Large intestine (tissue), 3 donors: ENCODE measurements around the gene PSMD3. TPM values are rescaled to one million over a fixed set of nuclear protein-coding genes. Genes with fewer than 3 reads are reported as not detected.
A peak's percentile ranks its signal among the peaks of the same experiment; 100 is the strongest.

ENCODE experiments used
- DNase-seq, 2 donors: peaks; one replicate each; pipeline versions ENCODE4 v3.0.0 to v3.0.0-alpha.2; 2013
- H3K27ac ChIP-seq: one replicate; pipeline ENCODE4 v1.5.1; 2013; ENCODE audit warnings: low read length
- H3K27me3 ChIP-seq: 2 replicates; pipeline ENCODE4 v1.6.1; 2013; ENCODE audit warnings: low read length; ENCODE audit not compliant: control insufficient read depth, insufficient read depth
- H3K36me3 ChIP-seq: 2 replicates; pipeline ENCODE4 v1.6.1; 2013; ENCODE audit warnings: low read length; ENCODE audit not compliant: control insufficient read depth, insufficient read depth
- H3K4me1 ChIP-seq: one replicate; pipeline ENCODE4 v1.6.1; 2013; ENCODE audit warnings: low read length; ENCODE audit not compliant: control insufficient read depth, insufficient read depth
- H3K4me3 ChIP-seq: one replicate; pipeline ENCODE4 v1.5.1; 2013; ENCODE audit warnings: low read length
- H3K9me3 ChIP-seq: one replicate; pipeline ENCODE4 v1.6.1; 2013; ENCODE audit warnings: mild to moderate bottlenecking, low read depth, low read length, moderate library complexity; ENCODE audit not compliant: control insufficient read depth
- WGBS: methylation state at CpG from one replicate; pipeline ENCODE4 v1.1.5; 2013; ENCODE audit warnings: low lambda C conversion rate; ENCODE audit not compliant: insufficient coverage; 5-methylcytosine and 5-hydroxymethylcytosine counted together
- polyA plus RNA-seq: library from polyadenylated mRNA; unstranded; fragments of 120-200 nt; gene quantifications from one replicate; pipeline ENCODE4 v1.2.1, GENCODE V29; 2013

Gene PSMD3
- polyA plus RNA-seq, 1 donor, result 73.3 TPM

- no CpG with 5 or more reads among the region's 9 CpGs for WGBS
- H3K36me3 ChIP-seq, result peaks cover 76% of the 10 kb centered on the region
These were observed 40.9 kb downstream of the PSMD3 start for GRCh38 chr17:40021451-40021971.

GRCh38 chr17:40022497-40022896, 41.9 kb downstream of the PSMD3 start:
- Histone ChIP-seq H3K27ac (no peak overlapping the region), H3K4me3 (no peak overlapping the region), H3K27me3 (no peaks in the 10 kb centered on the region), H3K9me3 (no peaks in the 10 kb centered on the region), H3K36me3 (peaks cover 85% of the 10 kb centered on the region), H3K4me1 (peaks cover 2% of the 10 kb centered on the region)
- DNase-seq, result no peak
- WGBS, result no CpG with 5 or more reads among the region's 9 CpGs

More at GRCh38 chr17:40021451-40021971, 40.9 kb downstream of the PSMD3 start:
- no peak overlapping the region for H3K4me3 ChIP-seq
- DNase-seq, result no peak
- H3K9me3 ChIP-seq, result no peaks in the 10 kb centered on the region
- H3K27ac ChIP-seq, result no peak overlapping the region
- H3K4me1 ChIP-seq, result no peaks in the 10 kb centered on the region
- H3K27me3 ChIP-seq, result no peaks in the 10 kb centered on the region

- peaks cover 86% of the 10 kb centered on the region for H3K36me3 ChIP-seq
- no peak overlapping the region for H3K4me3 ChIP-seq
- H3K27me3 ChIP-seq, result no peaks in the 10 kb centered on the region
- H3K27ac ChIP-seq, result no peak overlapping the region
- peaks cover 2% of the 10 kb centered on the region for H3K4me1 ChIP-seq
- H3K9me3 ChIP-seq, result no peaks in the 10 kb centered on the region
- no peak for DNase-seq
- WGBS, result no CpG with 5 or more reads among the region's 19 CpGs
These were observed 42.4 kb downstream of the PSMD3 start for GRCh38 chr17:40022961-40023541.

- Histone ChIP-seq H3K9me3 (no peaks in the 10 kb centered on the region), H3K36me3 (peaks cover 90% of the 10 kb centered on the region), H3K27me3 (no peaks in the 10 kb centered on the region), H3K27ac (no peak overlapping the region), H3K4me1 (peaks cover 2% of the 10 kb centered on the region), H3K4me3 (no peak overlapping the region)
- no peak for DNase-seq
- WGBS, result 100% methylated on average over 1 of the region's 10 CpGs
These were observed 43.1 kb downstream of the PSMD3 start for GRCh38 chr17:40023590-40024292.

- no peak for DNase-seq
- Histone ChIP-seq H3K27me3 (no peaks in the 10 kb centered on the region), H3K36me3 (peaks cover 90% of the 10 kb centered on the region), H3K27ac (no peak overlapping the region), H3K9me3 (no peaks in the 10 kb centered on the region), H3K4me3 (no peak overlapping the region), H3K4me1 (peaks cover 2% of the 10 kb centered on the region)
- WGBS, result no CpG with 5 or more reads among the region's 8 CpGs
These were observed 44.3 kb downstream of the PSMD3 start for GRCh38 chr17:40024901-40025300.

- Histone ChIP-seq H3K9me3 (no peaks in the 10 kb centered on the region), H3K36me3 (peaks cover 90% of the 10 kb centered on the region), H3K27me3 (no peaks in the 10 kb centered on the region), H3K27ac (no peak overlapping the region), H3K4me3 (no peak overlapping the region), H3K4me1 (peaks cover 2% of the 10 kb centered on the region)
- no peak for DNase-seq
- WGBS, result no CpG with 5 or more reads among the region's 2 CpGs
These were observed 45.0 kb downstream of the PSMD3 start for GRCh38 chr17:40025559-40025958.

GRCh38 chr17:40025991-40026815, 45.6 kb downstream of the PSMD3 start:
- peaks cover 92% of the 10 kb centered on the region for H3K36me3 ChIP-seq
- no peaks in the 10 kb centered on the region for H3K27me3 ChIP-seq
- H3K4me3 ChIP-seq, result no peak overlapping the region
- H3K4me1 ChIP-seq, result peaks cover 2% of the 10 kb centered on the region
- H3K27ac ChIP-seq, result no peak overlapping the region
- 83% methylated on average over 1 of the region's 22 CpGs for WGBS
- DNase-seq, result no peak
- no peaks in the 10 kb centered on the region for H3K9me3 ChIP-seq

GRCh38 chr17:40026816-40027613, 46.4 kb downstream of the PSMD3 start:
- Histone ChIP-seq H3K4me1 (peaks cover 2% of the 10 kb centered on the region), H3K27ac (no peak overlapping the region), H3K9me3 (no peaks in the 10 kb centered on the region), H3K27me3 (no peaks in the 10 kb centered on the region), H3K36me3 (peaks cover 92% of the 10 kb centered on the region), H3K4me3 (no peak overlapping the region)
- no CpG with 5 or more reads among the region's 33 CpGs for WGBS
- DNase-seq, result peak; percentile 64 to 66

- Histone ChIP-seq H3K4me3 (no peak overlapping the region), H3K4me1 (peaks cover 2% of the 10 kb centered on the region), H3K36me3 (peaks cover 92% of the 10 kb centered on the region), H3K27ac (no peak overlapping the region), H3K27me3 (no peaks in the 10 kb centered on the region), H3K9me3 (no peaks in the 10 kb centered on the region)
- no peak for DNase-seq
- no CpG with 5 or more reads among the region's 5 CpGs for WGBS
These were observed 47.0 kb downstream of the PSMD3 start for GRCh38 chr17:40027614-40028012.

- H3K27ac ChIP-seq, result no peak overlapping the region
- peaks cover 2% of the 10 kb centered on the region for H3K4me1 ChIP-seq
- no peak for DNase-seq
- H3K9me3 ChIP-seq, result no peaks in the 10 kb centered on the region
- peaks cover 93% of the 10 kb centered on the region for H3K36me3 ChIP-seq
- no peak overlapping the region for H3K4me3 ChIP-seq
- no peaks in the 10 kb centered on the region for H3K27me3 ChIP-seq
- WGBS, result no CpG with 5 or more reads among the region's 13 CpGs
These were observed 48.0 kb downstream of the PSMD3 start for GRCh38 chr17:40028595-40028994.
